Measurements from ENCODE around the gene CYTH4. TPM values are rescaled to one million over a fixed set of nuclear protein-coding genes. Genes with fewer than 3 reads are reported as not detected.

Gene CYTH4
- total and polyA plus RNA-seq, 10 of the 15 experiments (the other 5 are each of a cell fraction or from before 2014, with no cell fraction given), result 1.5 to 27.3 (median 16.9) TPM

GRCh38 chr22:37362621-37363020 lies 80.3 kb downstream of the CYTH4 start:
- no peak for ATAC-seq
- TF ChIP-seq ZBTB4 (CRISPR knock-in tag; IDR thresholded peaks at IDR 0.05) (no peak), SUZ12 (IDR thresholded peaks at IDR 0.05; ENCODE audit: unreplicated experiment) (no peak), MTA3 (IDR thresholded peaks at IDR 0.05; ENCODE audit: borderline replicate concordance, low read length) (no peak), KLF5 (IDR thresholded peaks at IDR 0.05; ENCODE audit: partially characterized antibody) (no peak), ZNF592 (IDR thresholded peaks at IDR 0.05) (no peak), ZZZ3 (IDR thresholded peaks at IDR 0.05; ENCODE audit: control insufficient read depth, insufficient read length, low read depth) (no peak), SREBF1 (IDR thresholded peaks at IDR 0.05; ENCODE audit: low read length) (no peak), STAT1 (conservative IDR thresholded peaks at IDR 0.05) (no peak), SREBF2 (IDR thresholded peaks at IDR 0.05; ENCODE audit: low read length) (no peak), PKNOX1 (IDR thresholded peaks at IDR 0.05) (no peak), DPF2 (IDR thresholded peaks at IDR 0.05) (no peak), MEF2B (IDR thresholded peaks at IDR 0.05; ENCODE audit: partially characterized antibody, poor library complexity, severe bottlenecking) (no peak), NKRF (conservative IDR thresholded peaks at IDR 0.05) (no peak), RFX5 (IDR thresholded peaks at IDR 0.05; ENCODE audit: low read depth, low read length) (no peak), CHD2 (IDR thresholded peaks at IDR 0.05; ENCODE audit: borderline replicate concordance, low read depth, low read length) (no peak), RAD51 (IDR thresholded peaks at IDR 0.05) (no peak)

More at GRCh38 chr22:37362621-37363020, 80.3 kb downstream of the CYTH4 start:
- H3K9ac ChIP-seq (ENCODE audit: control insufficient read depth, insufficient read depth, low read length), result no peak overlapping the region
- ChIA-PET CTCF (no interaction called here), SMC1A (ENCODE audit: uncharacterized antibody, unreplicated experiment) (no interaction called here), POLR2A (no interaction called here), RAD21 (ENCODE audit: unreplicated experiment) (no interaction called here)
- intact Hi-C loops (cut with micrococcal nuclease; ENCODE audit: unreplicated experiment) (no loop called here), in situ Hi-C loops (cut with MboI) (no loop called here)
- no peaks in the 10 kb centered on the region for H3K79me2 ChIP-seq (ENCODE audit: control insufficient read depth, insufficient read depth, low read length)
- H3K27me3 ChIP-seq (replicated peaks in 1 of 2; ENCODE audit: control insufficient read depth in 2 of 2, insufficient read depth in 2 of 2, low read length in 1 of 2), result no peaks in the 10 kb centered on the region
- WGBS (ENCODE audit: insufficient coverage, insufficient replicate concordance, low lambda C conversion rate, missing lambda C conversion rate), result 42% methylated on average over 3 of the region's 3 CpGs
- H3K9me3 ChIP-seq (replicated peaks; ENCODE audit: control insufficient read depth, insufficient read depth, low read length), result no peaks in the 10 kb centered on the region
- BruUV-seq (replicated peaks), result no TSS peak
- no peak overlapping the region for H3K4me2 ChIP-seq (ENCODE audit: control insufficient read depth, insufficient read depth)
- H4K20me1 ChIP-seq (ENCODE audit: control insufficient read depth, insufficient read depth), result no peaks in the 10 kb centered on the region
- no peak overlapping the region for H3K27ac ChIP-seq (ENCODE audit: control insufficient read depth, insufficient read depth)
- DNase-seq (ENCODE audit: low read depth, low spot score) (no peak), FAIRE-seq (no peak)
- H3K36me3 ChIP-seq (ENCODE audit: control insufficient read depth in 2 of 2, insufficient read depth in 2 of 2, low read length in 1 of 2), result no peaks in the 10 kb centered on the region
- H2AFZ ChIP-seq (ENCODE audit: control insufficient read depth, low read depth, low read length), result no peak overlapping the region
- H3K4me1 ChIP-seq (ENCODE audit: control insufficient read depth, insufficient read depth, low read length), result no peaks in the 10 kb centered on the region; the same call in 1 of the 2 replicates
- no peak overlapping the region for H3K4me3 ChIP-seq

All from GM12878 (cell line).